ENCODE data around the gene FAM168A.

DNA sequence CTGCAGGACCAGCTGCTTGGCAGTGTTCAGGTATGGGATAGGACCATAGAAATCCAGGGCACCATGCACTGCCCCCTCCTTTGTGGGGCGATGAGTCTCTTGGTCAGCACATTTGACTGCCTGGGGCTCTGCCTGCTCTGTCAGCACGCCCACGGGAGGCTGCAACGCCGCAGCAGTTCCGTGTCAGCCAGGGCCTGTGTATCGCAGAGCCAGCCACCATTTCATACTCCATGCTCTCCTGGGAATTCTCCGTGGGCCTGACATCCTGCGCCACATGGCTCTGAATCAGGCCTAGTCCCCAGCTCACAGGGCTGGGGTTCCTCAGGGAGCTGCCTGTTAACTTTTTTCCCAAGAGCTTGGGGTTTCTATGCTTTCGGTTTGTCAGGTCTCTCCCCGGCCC is 238.6 kb downstream of the FAM168A start:
- TF ChIP-seq, protein P1, sequence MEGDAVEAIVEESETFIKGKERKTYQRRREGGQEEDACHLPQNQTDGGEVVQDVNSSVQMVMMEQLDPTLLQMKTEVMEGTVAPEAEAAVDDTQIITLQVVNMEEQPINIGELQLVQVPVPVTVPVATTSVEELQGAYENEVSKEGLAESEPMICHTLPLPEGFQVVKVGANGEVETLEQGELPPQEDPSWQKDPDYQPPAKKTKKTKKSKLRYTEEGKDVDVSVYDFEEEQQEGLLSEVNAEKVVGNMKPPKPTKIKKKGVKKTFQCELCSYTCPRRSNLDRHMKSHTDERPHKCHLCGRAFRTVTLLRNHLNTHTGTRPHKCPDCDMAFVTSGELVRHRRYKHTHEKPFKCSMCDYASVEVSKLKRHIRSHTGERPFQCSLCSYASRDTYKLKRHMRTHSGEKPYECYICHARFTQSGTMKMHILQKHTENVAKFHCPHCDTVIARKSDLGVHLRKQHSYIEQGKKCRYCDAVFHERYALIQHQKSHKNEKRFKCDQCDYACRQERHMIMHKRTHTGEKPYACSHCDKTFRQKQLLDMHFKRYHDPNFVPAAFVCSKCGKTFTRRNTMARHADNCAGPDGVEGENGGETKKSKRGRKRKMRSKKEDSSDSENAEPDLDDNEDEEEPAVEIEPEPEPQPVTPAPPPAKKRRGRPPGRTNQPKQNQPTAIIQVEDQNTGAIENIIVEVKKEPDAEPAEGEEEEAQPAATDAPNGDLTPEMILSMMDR (IDR thresholded peaks at IDR 0.05), result no peak
- TF ChIP-seq POLR2A (IDR thresholded peaks at IDR 0.05), result no peak

All from lower leg skin (tissue), 3 donors.